ENCODE results near the gene PNPLA1. TPM values are rescaled to one million over a fixed set of nuclear protein-coding genes. Genes with fewer than 3 reads are reported as not detected.

Gene PNPLA1
- total and polyA plus RNA-seq, 4 donors, result 0.20 to 0.27 TPM; not detected in 2

GRCh38 chr6:36347621-36348020 is 77.8 kb downstream of the PNPLA1 start:
- Histone ChIP-seq H3K36me3 (ENCODE audit: control insufficient read depth, insufficient read depth, low read length) (no peaks in the 10 kb centered on the region), H3K4me3 (ENCODE audit: low read depth, low read length) (no peak overlapping the region), H3K4me1 (ENCODE audit: control insufficient read depth, insufficient read depth, low read length) (peaks cover 11% of the 10 kb centered on the region), H3K27me3 (ENCODE audit: control insufficient read depth, insufficient read depth, low read length) (no peaks in the 10 kb centered on the region), H3K9me3 (ENCODE audit: control insufficient read depth, insufficient read depth, low read length) (no peaks in the 10 kb centered on the region), H3K27ac (ENCODE audit: low read depth, low read length) (no peak overlapping the region)
- DNase-seq (ENCODE audit: low read depth in 4 of 6, low spot score in 6 of 6), result no peak
- 88% methylated on average over 1 of the region's 4 CpGs for WGBS (ENCODE audit: insufficient coverage)

- Histone ChIP-seq H3K4me3 (ENCODE audit: low read depth, low read length) (no peak overlapping the region), H3K4me1 (ENCODE audit: control insufficient read depth, insufficient read depth, low read length) (peaks cover 11% of the 10 kb centered on the region), H3K36me3 (ENCODE audit: control insufficient read depth, insufficient read depth, low read length) (no peaks in the 10 kb centered on the region), H3K27ac (ENCODE audit: low read depth, low read length) (no peak overlapping the region), H3K27me3 (ENCODE audit: control insufficient read depth, insufficient read depth, low read length) (no peaks in the 10 kb centered on the region), H3K9me3 (ENCODE audit: control insufficient read depth, insufficient read depth, low read length) (no peaks in the 10 kb centered on the region)
- WGBS (ENCODE audit: insufficient coverage), result 92% methylated on average over 2 of the region's 6 CpGs
- DNase-seq (ENCODE audit: low read depth in 4 of 6, low spot score in 6 of 6), result peak in 1 of 6 donors; percentile 72
Observed at GRCh38 chr6:36349240-36349639, 79.4 kb downstream of the PNPLA1 start.

- H3K4me3 ChIP-seq (ENCODE audit: low read depth, low read length), result no peak overlapping the region
- no peaks in the 10 kb centered on the region for H3K9me3 ChIP-seq (ENCODE audit: control insufficient read depth, insufficient read depth, low read length)
- H3K36me3 ChIP-seq (ENCODE audit: control insufficient read depth, insufficient read depth, low read length), result no peaks in the 10 kb centered on the region
- no peak overlapping the region for H3K27ac ChIP-seq (ENCODE audit: low read depth, low read length)
- no peaks in the 10 kb centered on the region for H3K27me3 ChIP-seq (ENCODE audit: control insufficient read depth, insufficient read depth, low read length)
- peaks cover 11% of the 10 kb centered on the region for H3K4me1 ChIP-seq (ENCODE audit: control insufficient read depth, insufficient read depth, low read length)
- no CpG with 5 or more reads among the region's 4 CpGs for WGBS (ENCODE audit: insufficient coverage)
- DNase-seq (ENCODE audit: low read depth in 4 of 6, low spot score in 6 of 6), result no peak
Observed at GRCh38 chr6:36350082-36350481, 80.2 kb downstream of the PNPLA1 start.

GRCh38 chr6:36350681-36351571 is 81.1 kb downstream of the PNPLA1 start:
- H3K4me1 ChIP-seq (ENCODE audit: control insufficient read depth, insufficient read depth, low read length), result peaks cover 11% of the 10 kb centered on the region
- no peak overlapping the region for H3K4me3 ChIP-seq (ENCODE audit: low read depth, low read length)
- 47% methylated on average over 13 of the region's 15 CpGs for WGBS (ENCODE audit: insufficient coverage)
- no peaks in the 10 kb centered on the region for H3K27me3 ChIP-seq (ENCODE audit: control insufficient read depth, insufficient read depth, low read length)
- peak overlapping the region; percentile 2 for H3K27ac ChIP-seq (ENCODE audit: low read depth, low read length)
- H3K36me3 ChIP-seq (ENCODE audit: control insufficient read depth, insufficient read depth, low read length), result no peaks in the 10 kb centered on the region
- DNase-seq (ENCODE audit: low read depth in 4 of 6, low spot score in 6 of 6), result peak in 1 of 6 donors; percentile 78
- H3K9me3 ChIP-seq (ENCODE audit: control insufficient read depth, insufficient read depth, low read length), result no peaks in the 10 kb centered on the region

GRCh38 chr6:36352477-36353157 is 82.8 kb downstream of the PNPLA1 start:
- peaks cover 13% of the 10 kb centered on the region for H3K4me1 ChIP-seq (ENCODE audit: control insufficient read depth, insufficient read depth, low read length)
- H3K9me3 ChIP-seq (ENCODE audit: control insufficient read depth, insufficient read depth, low read length), result no peaks in the 10 kb centered on the region
- WGBS (ENCODE audit: insufficient coverage), result no CpG with 5 or more reads among the region's 8 CpGs
- H3K36me3 ChIP-seq (ENCODE audit: control insufficient read depth, insufficient read depth, low read length), result no peaks in the 10 kb centered on the region
- no peak overlapping the region for H3K27ac ChIP-seq (ENCODE audit: low read depth, low read length)
- DNase-seq (ENCODE audit: low read depth in 4 of 6, low spot score in 6 of 6), result no peak
- no peaks in the 10 kb centered on the region for H3K27me3 ChIP-seq (ENCODE audit: control insufficient read depth, insufficient read depth, low read length)
- H3K4me3 ChIP-seq (ENCODE audit: low read depth, low read length), result no peak overlapping the region

- no peaks in the 10 kb centered on the region for H3K9me3 ChIP-seq (ENCODE audit: control insufficient read depth, insufficient read depth, low read length)
- WGBS (ENCODE audit: insufficient coverage), result 50% methylated on average over 1 of the region's 4 CpGs
- H3K36me3 ChIP-seq (ENCODE audit: control insufficient read depth, insufficient read depth, low read length), result no peaks in the 10 kb centered on the region
- H3K27me3 ChIP-seq (ENCODE audit: control insufficient read depth, insufficient read depth, low read length), result no peaks in the 10 kb centered on the region
- no peak overlapping the region for H3K27ac ChIP-seq (ENCODE audit: low read depth, low read length)
- H3K4me3 ChIP-seq (ENCODE audit: low read depth, low read length), result no peak overlapping the region
- H3K4me1 ChIP-seq (ENCODE audit: control insufficient read depth, insufficient read depth, low read length), result peaks cover 14% of the 10 kb centered on the region
- DNase-seq (ENCODE audit: low read depth in 4 of 6, low spot score in 6 of 6), result peak in 1 of 6 donors; percentile 68
Observed at GRCh38 chr6:36353411-36353915, 83.6 kb downstream of the PNPLA1 start.

- WGBS (ENCODE audit: insufficient coverage), result 80% methylated on average over 1 of the region's 4 CpGs
- Histone ChIP-seq H3K4me1 (ENCODE audit: control insufficient read depth, insufficient read depth, low read length) (peaks cover 21% of the 10 kb centered on the region), H3K27ac (ENCODE audit: low read depth, low read length) (no peak overlapping the region), H3K27me3 (ENCODE audit: control insufficient read depth, insufficient read depth, low read length) (no peaks in the 10 kb centered on the region), H3K36me3 (ENCODE audit: control insufficient read depth, insufficient read depth, low read length) (no peaks in the 10 kb centered on the region), H3K4me3 (ENCODE audit: low read depth, low read length) (no peak overlapping the region), H3K9me3 (ENCODE audit: control insufficient read depth, insufficient read depth, low read length) (no peaks in the 10 kb centered on the region)
- DNase-seq (ENCODE audit: low read depth in 4 of 6, low spot score in 6 of 6), result no peak
Observed at GRCh38 chr6:36355819-36356218, 86.0 kb downstream of the PNPLA1 start.

- Histone ChIP-seq H3K4me3 (ENCODE audit: low read depth, low read length) (no peak overlapping the region), H3K9me3 (ENCODE audit: control insufficient read depth, insufficient read depth, low read length) (no peaks in the 10 kb centered on the region), H3K36me3 (ENCODE audit: control insufficient read depth, insufficient read depth, low read length) (no peaks in the 10 kb centered on the region), H3K4me1 (ENCODE audit: control insufficient read depth, insufficient read depth, low read length) (peaks cover 18% of the 10 kb centered on the region), H3K27me3 (ENCODE audit: control insufficient read depth, insufficient read depth, low read length) (no peaks in the 10 kb centered on the region), H3K27ac (ENCODE audit: low read depth, low read length) (peak overlapping the region; percentile 88)
- DNase-seq (ENCODE audit: low read depth in 4 of 6, low spot score in 6 of 6), result no peak
- WGBS (ENCODE audit: insufficient coverage), result 85% methylated on average over 3 of the region's 3 CpGs
Observed at GRCh38 chr6:36357872-36358225, 88.0 kb downstream of the PNPLA1 start.
